Mesenchymal stem cell (in vitro differentiated cells and primary cell): Measurements from ENCODE around the gene BBIP1.

ENCODE experiments used
- DNase-seq: peaks from one replicate; pipeline ENCODE4 v3.0.0-alpha.2; 2013
- H2AFZ ChIP-seq: one replicate; pipeline ENCODE4 v1.6.1; 2013; ENCODE audit warnings: low read depth, mild to moderate bottlenecking, control low read depth, inconsistent platforms, low read length, moderate library complexity
- H2AK5ac ChIP-seq: 2 replicates; pipeline ENCODE4 v1.6.1; 2013; ENCODE audit warnings: low read length, moderate library complexity, mild to moderate bottlenecking, inconsistent platforms; ENCODE audit not compliant: severe bottlenecking
- H2BK120ac ChIP-seq: one replicate; pipeline ENCODE4 v1.6.1; 2013; ENCODE audit warnings: low read depth, mild to moderate bottlenecking, inconsistent platforms, low read length, moderate library complexity
- H2BK12ac ChIP-seq, 2 experiments: one replicate each; pipeline ENCODE4 v1.6.1; 2013; ENCODE audit warnings: inconsistent platforms in 2 of 2, low read length in 2 of 2, mild to moderate bottlenecking in 2 of 2, moderate library complexity in 2 of 2, control low read depth in 1 of 2
- H2BK15ac ChIP-seq: one replicate; pipeline ENCODE4 v1.6.1; 2013; ENCODE audit warnings: mild to moderate bottlenecking, low read depth, inconsistent platforms; ENCODE audit not compliant: poor library complexity, severe bottlenecking
- H2BK5ac ChIP-seq: 2 replicates; pipeline ENCODE4 v1.6.1; 2013; ENCODE audit warnings: low read depth, mild to moderate bottlenecking, low read length, control low read depth, inconsistent platforms; ENCODE audit not compliant: poor library complexity, severe bottlenecking
- H3K14ac ChIP-seq, 2 experiments: one replicate each; pipeline ENCODE4 v1.6.1; 2013; ENCODE audit warnings: inconsistent platforms in 2 of 2, low read length in 2 of 2, control low read depth in 1 of 2, mild to moderate bottlenecking in 1 of 2, moderate library complexity in 1 of 2
- H3K18ac ChIP-seq, 2 experiments: one replicate each; pipeline ENCODE4 v1.6.1; 2013; ENCODE audit warnings: inconsistent platforms in 2 of 2, low read length in 2 of 2, control low read depth in 1 of 2, low read depth in 1 of 2, mild to moderate bottlenecking in 1 of 2
- H3K23ac ChIP-seq, 2 experiments: one replicate each; pipeline ENCODE4 v1.6.1; 2013; ENCODE audit warnings: inconsistent platforms in 2 of 2, low read length in 2 of 2, mild to moderate bottlenecking in 2 of 2, moderate library complexity in 2 of 2, control low read depth in 1 of 2
- H3K27ac ChIP-seq: 2 replicates; pipeline ENCODE4 v1.5.1; 2013; ENCODE audit warnings: mild to moderate bottlenecking, moderate library complexity, low read length, control low read depth, inconsistent platforms; ENCODE audit not compliant: poor library complexity, severe bottlenecking
- H3K27me3 ChIP-seq, 2 experiments: 2 replicates each; pipeline versions ENCODE4 v1.6.1 to v1.7.0; 2013; ENCODE audit warnings: low read length in 2 of 2, mild to moderate bottlenecking in 2 of 2, moderate library complexity in 2 of 2, control low read depth in 1 of 2, inconsistent platforms in 1 of 2; ENCODE audit not compliant: control insufficient read depth in 1 of 2, insufficient read depth in 1 of 2
- H3K36me3 ChIP-seq, 2 experiments: 2 replicates each; pipeline versions ENCODE4 v1.6.1 to v1.7.0; 2013; ENCODE audit warnings: low read length in 2 of 2, control low read depth in 1 of 2, inconsistent platforms in 1 of 2, low read depth in 1 of 2, mild to moderate bottlenecking in 1 of 2; ENCODE audit not compliant: insufficient read depth in 2 of 2, control insufficient read depth in 1 of 2
- H3K4ac ChIP-seq, 2 experiments: one replicate each; pipeline ENCODE4 v1.6.1; 2013; ENCODE audit warnings: inconsistent platforms in 2 of 2, low read length in 2 of 2, mild to moderate bottlenecking in 2 of 2, moderate library complexity in 2 of 2, control low read depth in 1 of 2, low read depth in 1 of 2
- H3K4me1 ChIP-seq: 2 replicates; pipeline ENCODE4 v1.6.1; 2013; ENCODE audit warnings: low read depth, low read length, control low read depth; ENCODE audit not compliant: control insufficient read depth, insufficient read depth
- H3K4me2 ChIP-seq: 2 replicates; pipeline ENCODE4 v1.6.1; 2013; ENCODE audit warnings: low read length, mild to moderate bottlenecking, inconsistent platforms; ENCODE audit not compliant: poor library complexity, severe bottlenecking
- H3K4me3 ChIP-seq, 2 experiments: 2 replicates each; pipeline versions ENCODE4 v1.5.1 to v1.7.0; 2013; ENCODE audit warnings: low read length in 2 of 2, mild to moderate bottlenecking in 2 of 2, control low read depth in 1 of 2, low read depth in 1 of 2; ENCODE audit not compliant: insufficient read depth in 1 of 2
- H3K79me1 ChIP-seq: replicated peaks from 2 replicates; pipeline ENCODE4 v1.6.1; 2013; ENCODE audit warnings: mild to moderate bottlenecking, control low read depth, low read length, inconsistent platforms; ENCODE audit not compliant: poor library complexity, severe bottlenecking
- H3K9ac ChIP-seq: 2 replicates; pipeline ENCODE4 v1.7.0; 2013; ENCODE audit warnings: mild to moderate bottlenecking, low read length, moderate library complexity
- H3K9me3 ChIP-seq: 2 replicates; pipeline ENCODE4 v1.7.0; 2013; ENCODE audit warnings: mild to moderate bottlenecking, low read length; ENCODE audit not compliant: control insufficient read depth
- H4K8ac ChIP-seq: one replicate; pipeline ENCODE4 v1.6.1; 2013; ENCODE audit warnings: inconsistent platforms, mild to moderate bottlenecking, low read length, moderate library complexity
- H4K91ac ChIP-seq: one replicate; pipeline ENCODE4 v1.6.1; 2013; ENCODE audit warnings: mild to moderate bottlenecking, low read length, inconsistent platforms
- WGBS: methylation state at CpG from one replicate; pipeline ENCODE4 v1.1.7; 2013; ENCODE audit warnings: mixed read lengths; 5-methylcytosine and 5-hydroxymethylcytosine counted together

The BBIP1 gene

DNA sequence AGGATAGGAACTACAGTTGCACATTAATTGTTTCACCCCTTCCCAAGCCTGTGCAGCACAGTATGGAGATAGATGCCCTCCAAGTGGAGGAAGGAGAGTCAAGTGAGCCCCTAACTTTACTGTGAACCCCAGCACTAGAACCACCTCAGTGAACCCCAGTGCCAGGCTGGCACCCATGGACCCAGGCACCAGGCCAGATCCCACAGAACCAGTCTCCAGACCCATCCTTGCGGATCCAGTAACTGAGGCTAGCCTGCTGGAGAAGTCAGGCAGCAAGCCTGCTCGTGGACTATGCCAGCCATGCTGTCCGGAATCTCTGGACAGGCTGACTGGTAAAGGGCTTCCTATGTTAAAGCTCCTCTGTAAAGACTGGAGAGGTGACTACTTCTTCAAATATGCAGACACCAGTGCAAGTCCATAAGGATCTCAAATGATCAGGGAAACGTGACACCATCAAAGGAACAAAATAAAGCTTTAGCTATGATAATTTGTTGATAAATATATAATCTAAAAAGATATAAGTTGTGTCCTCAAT is 28.1 kb upstream of the BBIP1 start:
- Histone ChIP-seq H3K4ac (peak overlapping the region in 1 of 2 experiments; percentile 5), H3K9me3 (no peaks in the 10 kb centered on the region), H3K27ac (no peak overlapping the region), H3K14ac (no peak overlapping the region), H2BK12ac (no peak overlapping the region), H3K18ac (peak overlapping the region in 1 of 2 experiments; percentile 35), H2BK5ac (no peak overlapping the region), H3K27me3 (no peaks in the 10 kb centered on the region), H3K23ac (no peak overlapping the region), H4K8ac (no peak overlapping the region), H2AK5ac (peak overlapping the region; percentile 26), H3K4me2 (no peak overlapping the region), H3K79me1 (peaks cover 21% of the 10 kb centered on the region), H2AFZ (no peak overlapping the region), H3K36me3 (peaks cover 3 to 27% of the 10 kb centered on the region in 2 experiments), H3K4me3 (no peak overlapping the region), H3K4me1 (peaks cover 3% of the 10 kb centered on the region), H2BK120ac (no peak overlapping the region), H4K91ac (peak overlapping the region; percentile 34), H3K9ac (no peak overlapping the region), H2BK15ac (no peak overlapping the region)
- DNase-seq: peak; percentile 43
- 60% methylated on average over 3 of the region's 4 CpGs for WGBS

DNA sequence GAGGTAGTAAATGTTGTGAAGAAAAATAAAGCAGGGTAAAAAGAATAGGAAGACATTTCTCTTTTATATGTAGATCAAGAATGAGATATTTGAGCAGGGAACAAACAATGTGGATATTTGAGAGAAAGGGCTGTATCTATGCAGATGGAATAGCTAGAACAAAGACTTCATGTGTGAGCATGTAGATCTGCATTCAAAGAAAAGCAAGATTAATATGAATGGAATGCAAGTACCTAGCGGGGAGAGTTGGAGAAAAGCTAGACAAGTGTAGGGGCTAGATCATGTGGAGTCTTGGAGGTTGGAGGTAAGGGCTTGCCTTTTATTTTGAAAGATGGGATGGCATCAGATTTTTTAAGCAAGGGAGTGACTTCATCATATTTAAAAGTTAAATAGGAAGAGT is 27.5 kb upstream of the BBIP1 start:
- 87% methylated on average over 1 of the region's 1 CpG for WGBS
- H3K4me1 ChIP-seq: peaks cover 3% of the 10 kb centered on the region
- no peak overlapping the region for H3K27ac ChIP-seq
- no peak overlapping the region for H3K4me2 ChIP-seq
- H3K36me3 ChIP-seq: peaks cover 3 to 21% of the 10 kb centered on the region in 2 experiments
- no peak overlapping the region for H4K91ac ChIP-seq
- no peak overlapping the region for H3K4ac ChIP-seq
- no peaks in the 10 kb centered on the region for H3K27me3 ChIP-seq
- H4K8ac ChIP-seq: no peak overlapping the region
- H2AK5ac ChIP-seq: no peak overlapping the region
- H3K9me3 ChIP-seq: no peaks in the 10 kb centered on the region
- H2BK120ac ChIP-seq: no peak overlapping the region
- peaks cover 18% of the 10 kb centered on the region for H3K79me1 ChIP-seq
- no peak for DNase-seq
- no peak overlapping the region for H2BK12ac ChIP-seq
- no peak overlapping the region for H2BK15ac ChIP-seq
- no peak overlapping the region for H3K4me3 ChIP-seq
- no peak overlapping the region for H3K14ac ChIP-seq
- no peak overlapping the region for H3K23ac ChIP-seq
- no peak overlapping the region for H2BK5ac ChIP-seq
- no peak overlapping the region for H3K9ac ChIP-seq
- H3K18ac ChIP-seq: no peak overlapping the region
- H2AFZ ChIP-seq: no peak overlapping the region

DNA sequence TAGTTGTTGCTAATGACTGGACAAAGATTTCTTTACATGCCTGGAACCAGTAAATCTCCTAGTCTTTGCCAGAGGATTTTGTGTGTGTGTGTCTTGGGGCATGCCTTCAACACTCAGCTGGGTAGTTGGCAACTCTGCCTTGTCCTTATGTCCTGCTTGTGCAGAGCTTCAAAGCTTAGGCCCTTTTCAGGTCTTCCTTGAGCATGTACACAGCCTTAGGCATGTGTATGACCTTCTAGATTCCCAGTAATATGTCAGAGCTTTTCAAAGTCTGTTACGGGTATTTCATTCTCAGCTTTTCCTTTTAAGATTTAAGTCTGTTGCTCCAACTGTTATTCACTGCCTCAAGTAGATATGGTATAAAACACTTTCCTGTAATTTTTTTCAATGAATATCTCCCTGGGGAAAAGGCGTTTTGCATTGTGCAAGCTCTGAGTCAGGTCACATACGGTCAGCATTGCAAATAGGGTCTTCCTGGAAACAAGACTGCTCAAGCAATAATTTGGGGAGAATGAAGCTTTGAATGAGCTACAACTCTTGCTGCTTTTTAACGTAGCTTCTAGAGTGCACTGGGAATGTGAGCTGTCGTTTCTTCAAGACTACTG is 25.9 kb upstream of the BBIP1 start:
- Histone ChIP-seq H3K27me3 (no peaks in the 10 kb centered on the region), H3K27ac (no peak overlapping the region), H3K9me3 (no peaks in the 10 kb centered on the region), H4K91ac (no peak overlapping the region), H3K4ac (no peak overlapping the region), H2BK15ac (no peak overlapping the region), H3K79me1 (peaks cover 19% of the 10 kb centered on the region), H3K23ac (peak overlapping the region in 1 of 2 experiments; percentile 40), H2BK120ac (no peak overlapping the region), H2AK5ac (no peak overlapping the region), H2BK12ac (no peak overlapping the region), H3K18ac (no peak overlapping the region), H2AFZ (no peak overlapping the region), H3K9ac (peak overlapping the region; percentile 66), H3K4me2 (no peak overlapping the region), H3K14ac (no peak overlapping the region), H2BK5ac (no peak overlapping the region), H3K4me3 (peak overlapping the region in 1 of 2 experiments; percentile 58), H3K36me3 (peaks cover 3 to 16% of the 10 kb centered on the region in 2 experiments), H3K4me1 (peaks cover 3% of the 10 kb centered on the region), H4K8ac (no peak overlapping the region)
- 77% methylated on average over 4 of the region's 5 CpGs for WGBS
- peak; percentile 48 for DNase-seq

DNA sequence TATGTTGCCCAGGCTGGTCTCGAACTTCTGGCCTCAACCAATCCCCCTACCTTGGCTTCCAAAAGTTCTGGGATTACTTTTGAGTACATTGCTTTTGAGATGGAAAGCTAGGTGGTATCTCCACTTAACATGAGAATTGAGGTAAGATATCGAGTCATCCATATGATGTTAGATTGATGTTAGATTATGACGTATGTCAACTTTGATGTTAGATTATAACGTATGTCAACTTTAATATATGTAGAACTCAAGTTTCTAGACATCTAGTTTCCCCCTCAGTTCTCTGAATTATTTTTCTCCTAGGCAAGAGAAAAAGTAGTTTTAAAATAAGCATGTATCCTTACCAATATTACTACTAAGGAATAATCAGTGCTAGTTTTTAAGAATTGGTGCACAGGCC is 20.4 kb upstream of the BBIP1 start:
- no peak overlapping the region for H3K4ac ChIP-seq
- no CpG with 5 or more reads among the region's 4 CpGs for WGBS

More for the DNA sequence above, 20.4 kb upstream of the BBIP1 start:
- peaks cover 6 to 15% of the 10 kb centered on the region in 2 experiments for H3K36me3 ChIP-seq
- H3K23ac ChIP-seq: no peak overlapping the region
- H2BK15ac ChIP-seq: no peak overlapping the region
- no peaks in the 10 kb centered on the region for H3K27me3 ChIP-seq
- no peak overlapping the region for H3K4me2 ChIP-seq
- H3K18ac ChIP-seq: no peak overlapping the region
- no peak overlapping the region for H2BK120ac ChIP-seq
- H2BK5ac ChIP-seq: no peak overlapping the region
- no peak overlapping the region for H3K9ac ChIP-seq
- H3K27ac ChIP-seq: no peak overlapping the region
- H3K4me3 ChIP-seq: no peak overlapping the region
- no peak overlapping the region for H4K91ac ChIP-seq
- H2BK12ac ChIP-seq: no peak overlapping the region
- H3K79me1 ChIP-seq: peaks cover 6% of the 10 kb centered on the region
- H3K9me3 ChIP-seq: no peaks in the 10 kb centered on the region
- no peak overlapping the region for H4K8ac ChIP-seq
- no peak for DNase-seq
- H3K14ac ChIP-seq: no peak overlapping the region
- H2AFZ ChIP-seq: no peak overlapping the region
- H3K4me1 ChIP-seq: no peaks in the 10 kb centered on the region
- H2AK5ac ChIP-seq: no peak overlapping the region
